ENCODE results near the gene FNBP1L. TPM values are rescaled to one million over a fixed set of nuclear protein-coding genes. Genes with fewer than 3 reads are reported as not detected.

FNBP1L gene
- total RNA-seq, 1 experiment from 2014 or later: 119 TPM

DNA sequence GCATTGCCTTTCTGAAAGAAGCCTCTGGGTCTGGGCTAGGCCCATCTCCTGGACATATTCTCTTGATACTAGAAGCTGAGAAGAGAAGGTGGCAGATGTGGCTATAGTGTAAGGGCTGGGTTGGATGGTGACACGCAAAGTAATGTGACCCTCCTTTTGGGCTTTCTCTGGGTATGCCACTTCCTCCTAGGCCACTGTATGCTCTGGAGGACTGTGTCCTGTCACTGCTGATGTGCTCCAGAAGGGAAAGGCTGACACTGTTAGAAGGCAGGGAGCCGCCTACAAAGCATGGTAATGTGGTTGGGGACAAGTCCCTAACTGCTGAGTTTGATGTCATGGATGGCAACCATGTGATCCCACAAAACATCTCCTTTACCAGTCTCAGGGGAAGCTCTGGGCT is 121.6 kb downstream of the FNBP1L start:
- no peak for TF ChIP-seq CTCF (conservative IDR thresholded peaks at IDR 0.05)
- no peak overlapping the region for H3K4me3 Mint-ChIP-seq
- WGBS (ENCODE audit: extremely low coverage, insufficient read length, low lambda C conversion rate): no CpG with 5 or more reads among the region's 2 CpGs

More for the DNA sequence above, 121.6 kb downstream of the FNBP1L start:
- H3K14ac ChIP-seq (ENCODE audit: insufficient read depth, low read length): no peak overlapping the region
- Mint-ChIP-seq H3K27ac (no peak overlapping the region), H3K9me3 (no peaks in the 10 kb centered on the region), H3K36me3 (ENCODE audit: insufficient read depth in 1 of 3, low read depth in 3 of 3) (peaks cover 11 to 61% (median 33%) of the 10 kb centered on the region in 3 experiments), H3K4me1 (peaks cover 15 to 16% of the 10 kb centered on the region in 2 experiments), H3K27me3 (ENCODE audit: low read depth) (no peaks in the 10 kb centered on the region)
- no peak overlapping the region for H4K5ac ChIP-seq (ENCODE audit: insufficient read length, low read depth, low read length)
- H3K23me2 ChIP-seq (ENCODE audit: insufficient read length, low read depth, low read length, poor library complexity, severe bottlenecking): no peaks in the 10 kb centered on the region
- H3K9me3 ChIP-seq (ENCODE audit: control insufficient read depth, low read depth, low read length): no peaks in the 10 kb centered on the region
- H4K8ac ChIP-seq (replicated peaks; ENCODE audit: insufficient read length, low read depth, low read length): no peak overlapping the region
- no peak overlapping the region for H3K18ac ChIP-seq (ENCODE audit: insufficient read length, low read depth, low read length)
- H2BK5ac ChIP-seq (ENCODE audit: insufficient read length, low read length): no peak overlapping the region
- no peak overlapping the region for H2BK120ac ChIP-seq (ENCODE audit: low read depth, low read length, poor library complexity, severe bottlenecking)
- H2BK12ac ChIP-seq (ENCODE audit: insufficient read length, low read depth, low read length): no peak overlapping the region
- no peak for DNase-seq
- H4K91ac ChIP-seq (ENCODE audit: insufficient read length, low read depth, low read length): no peak overlapping the region
- H3K9ac ChIP-seq (ENCODE audit: extremely low read depth, insufficient read length, low read length): no peak overlapping the region
- no peaks in the 10 kb centered on the region for H4K20me1 ChIP-seq (ENCODE audit: control insufficient read depth, insufficient read depth, insufficient read length)
- no peaks in the 10 kb centered on the region for H3K79me2 ChIP-seq (ENCODE audit: insufficient read depth, low read length)
- no peak overlapping the region for H3K4me2 ChIP-seq (ENCODE audit: insufficient read depth, insufficient read length, low read length)
- no peak overlapping the region for H3K56ac ChIP-seq (ENCODE audit: insufficient read length, low read depth, low read length)
- H3K23ac ChIP-seq (ENCODE audit: insufficient read length, low read depth, low read length): no peak overlapping the region
- H2AK5ac ChIP-seq (ENCODE audit: insufficient read length, low read length): no peak overlapping the region
- H3T11ph ChIP-seq (ENCODE audit: low read length): no peak overlapping the region
- H2BK15ac ChIP-seq (ENCODE audit: low read depth, low read length): no peak overlapping the region
- H3K4ac ChIP-seq (ENCODE audit: low read depth, low read length): no peak overlapping the region
- H3K27ac ChIP-seq (ENCODE audit: insufficient read length, low read depth, low read length): no peak overlapping the region
- peaks cover 7% of the 10 kb centered on the region; the same call in 1 of the 2 replicates for H3K4me1 ChIP-seq (ENCODE audit: insufficient read depth, low read length)
- no peak overlapping the region for H2BK20ac ChIP-seq (ENCODE audit: low read depth, low read length, poor library complexity, severe bottlenecking)
- no peaks in the 10 kb centered on the region for H3K79me1 ChIP-seq (ENCODE audit: insufficient read depth, low read depth, low read length, poor library complexity, severe bottlenecking)
- H3K27me3 ChIP-seq (ENCODE audit: insufficient read depth, low read length): no peaks in the 10 kb centered on the region
- no peak overlapping the region for H2AFZ ChIP-seq (ENCODE audit: low read length)
